Panc1 (cell line): ENCODE measurements around the gene TOB2. TPM values are rescaled to one million over a fixed set of nuclear protein-coding genes. Genes with fewer than 3 reads are reported as not detected.

Experiments
- ATAC-seq: fragments of 200-7000 bp; cut with Tn5 transposase; 2 replicates; pipeline ENCODE4 v1.9.1; 2020; ENCODE audit warnings: mild to moderate bottlenecking, moderate library complexity
- BruUV-seq: library from RNA; stranded (reverse); fragments of 400-500 nt; replicated peaks from 2 replicates; lab custom pipeline; 2021; lab: Mats Ljungman, UMichigan
- CTCF ChIA-PET: fragments of 300-600 bp; sonication (Branson Sonifier 250); formaldehyde crosslinking; loops from one replicate; lab custom pipeline; 2022; ENCODE audit warnings: antibody characterized with exemption; lab: Charles Lee
- POLR2A ChIA-PET: fragments of 300-600 bp; sonication (Branson Sonifier 250); formaldehyde crosslinking; loops from one replicate; lab custom pipeline; 2022; ENCODE audit warnings: antibody characterized with exemption; lab: Charles Lee
- DNase-seq: peaks from one replicate; pipeline ENCODE4 v3.0.0-alpha.2; 2010; ENCODE audit warnings: low read depth, low spot score
- H3K27ac ChIP-seq: 2 replicates; pipeline ENCODE4 v1.5.1; 2011; ENCODE audit warnings: mild to moderate bottlenecking, low read length, inconsistent platforms
- H3K27me3 ChIP-seq: fragments of 200-500 bp; sonication (Bioruptor generic); 2 replicates; pipeline ENCODE4 v1.6.0; 2014; ENCODE audit warnings: low read length, inconsistent platforms; ENCODE audit not compliant: control insufficient read depth, insufficient read depth
- H3K36me3 ChIP-seq: fragments of 200-500 bp; sonication (Bioruptor generic); 2 replicates; pipeline ENCODE4 v1.5.1; 2014; ENCODE audit warnings: inconsistent platforms, mild to moderate bottlenecking, low read length, moderate library complexity; ENCODE audit not compliant: control insufficient read depth, insufficient read depth
- H3K4me1 ChIP-seq: 2 replicates; pipeline ENCODE4 v1.5.1; 2011; ENCODE audit warnings: inconsistent platforms, mild to moderate bottlenecking, low read length, moderate library complexity; ENCODE audit not compliant: control insufficient read depth, insufficient read depth
- H3K4me3 ChIP-seq, 2 experiments: 2 replicates each; pipeline ENCODE4 v1.5.1; 2011 to 2012; ENCODE audit warnings: low read depth in 2 of 2, low read length in 2 of 2, mild to moderate bottlenecking in 2 of 2, inconsistent platforms in 1 of 2, moderate library complexity in 1 of 2
- H3K9me3 ChIP-seq: fragments of 200-500 bp; sonication (Bioruptor generic); 2 replicates; pipeline ENCODE4 v1.5.1; 2014; ENCODE audit warnings: low read depth, mild to moderate bottlenecking, inconsistent platforms, low read length, moderate library complexity; ENCODE audit not compliant: control insufficient read depth, insufficient read depth
- POLR2AphosphoS5 ChIP-seq: IDR thresholded peaks from 2 replicates; pipeline ENCODE4 v1.6.1; 2012; ENCODE audit warnings: mild to moderate bottlenecking, low read depth, low read length, moderate library complexity
- REST ChIP-seq, 2 experiments: IDR thresholded peaks; 2 replicates each; pipeline ENCODE4 v1.6.1; 2011 to 2012; ENCODE audit warnings: low read depth in 2 of 2, control low read depth in 1 of 2, low read length in 1 of 2, mild to moderate bottlenecking in 1 of 2, moderate library complexity in 1 of 2; ENCODE audit not compliant: insufficient read depth in 1 of 2
- SIN3A ChIP-seq: IDR thresholded peaks from 2 replicates; pipeline ENCODE4 v1.6.1; 2012; ENCODE audit warnings: low read depth, mild to moderate bottlenecking, low read length, moderate library complexity, borderline replicate concordance; ENCODE audit not compliant: insufficient read depth
- TCF7L2 ChIP-seq: IDR thresholded peaks from 2 replicates; pipeline ENCODE4 v1.6.1; 2011; ENCODE audit warnings: mild to moderate bottlenecking, low read depth, low read length, inconsistent platforms
- in situ Hi-C: cut with HindIII; loops from 2 replicates; pipeline ENCODE4 v1.10.0; 2016; ENCODE audit warnings: low sequenced_read_pairs, low pct_unique_long_range_greater_than_20kb
- intact Hi-C: fragments of 100-400 bp; cut with micrococcal nuclease; formaldehyde crosslinking; loops from one replicate; pipeline ENCODE4 v1.10.0; 2022; ENCODE audit not compliant: unreplicated experiment
- total RNA-seq: library from RNA; stranded (reverse); gene quantifications from one replicate; pipeline ENCODE4 v1.2.1, GENCODE V29; 2021; ENCODE audit not compliant: unreplicated experiment
- TF ChIP-seq, protein P1 (sequence below): fragments of 450-650 bp; IDR thresholded peaks from 2 replicates; pipeline ENCODE4 v1.5.1; 2017; ENCODE audit warnings: mild to moderate bottlenecking

Gene TOB2
- total RNA-seq, 1 experiment from 2014 or later: 43.6 TPM

DNA sequence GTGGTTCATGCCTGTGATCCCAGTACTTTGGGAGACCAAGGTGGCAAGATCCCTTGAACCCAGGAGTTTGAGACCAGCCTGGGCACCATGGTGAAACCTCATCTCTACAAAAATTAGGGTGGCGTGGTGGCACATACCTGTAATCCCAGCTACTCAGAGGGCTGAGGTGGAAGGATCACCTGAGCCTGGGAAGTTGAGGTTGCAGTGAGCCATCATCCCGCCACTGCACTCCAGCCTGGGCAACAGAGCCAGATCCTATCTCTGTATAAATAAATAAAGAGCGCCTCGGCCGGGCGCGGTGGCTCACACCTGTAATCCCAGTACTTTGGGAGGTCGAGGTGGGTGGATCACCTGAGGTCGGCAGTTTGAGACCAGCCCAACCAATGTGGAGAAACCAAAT is 27.9 kb downstream of the TOB2 start:
- in situ Hi-C loops (no loop called here), intact Hi-C loops (no loop called here)
- ChIA-PET POLR2A (no interaction called here), CTCF (interaction anchor here (0.7 kb wide), 1 partner anchor 508 kb away, joined by 6 read pairs; the partner anchor contains the start of gene TNFRSF13C)
- no TSS peak for BruUV-seq
- Histone ChIP-seq H3K36me3 (no peaks in the 10 kb centered on the region; the same call in 1 of the 2 replicates), H3K27ac (no peak overlapping the region), H3K9me3 (no peaks in the 10 kb centered on the region), H3K4me3 (no peak overlapping the region), H3K27me3 (no peaks in the 10 kb centered on the region), H3K4me1 (peaks cover 6% of the 10 kb centered on the region)
- ATAC-seq (no peak), DNase-seq (no peak)
- TF ChIP-seq, protein P1, sequence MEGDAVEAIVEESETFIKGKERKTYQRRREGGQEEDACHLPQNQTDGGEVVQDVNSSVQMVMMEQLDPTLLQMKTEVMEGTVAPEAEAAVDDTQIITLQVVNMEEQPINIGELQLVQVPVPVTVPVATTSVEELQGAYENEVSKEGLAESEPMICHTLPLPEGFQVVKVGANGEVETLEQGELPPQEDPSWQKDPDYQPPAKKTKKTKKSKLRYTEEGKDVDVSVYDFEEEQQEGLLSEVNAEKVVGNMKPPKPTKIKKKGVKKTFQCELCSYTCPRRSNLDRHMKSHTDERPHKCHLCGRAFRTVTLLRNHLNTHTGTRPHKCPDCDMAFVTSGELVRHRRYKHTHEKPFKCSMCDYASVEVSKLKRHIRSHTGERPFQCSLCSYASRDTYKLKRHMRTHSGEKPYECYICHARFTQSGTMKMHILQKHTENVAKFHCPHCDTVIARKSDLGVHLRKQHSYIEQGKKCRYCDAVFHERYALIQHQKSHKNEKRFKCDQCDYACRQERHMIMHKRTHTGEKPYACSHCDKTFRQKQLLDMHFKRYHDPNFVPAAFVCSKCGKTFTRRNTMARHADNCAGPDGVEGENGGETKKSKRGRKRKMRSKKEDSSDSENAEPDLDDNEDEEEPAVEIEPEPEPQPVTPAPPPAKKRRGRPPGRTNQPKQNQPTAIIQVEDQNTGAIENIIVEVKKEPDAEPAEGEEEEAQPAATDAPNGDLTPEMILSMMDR: no peak
- no peak for TF ChIP-seq POLR2AphosphoS5
- TF ChIP-seq SIN3A: no peak
- no peak for TF ChIP-seq TCF7L2
- TF ChIP-seq REST (IDR thresholded peaks at IDR 0.05; ENCODE audit: insufficient read depth in 1 of 2, low read depth in 2 of 2, low read length in 1 of 2): no peak

DNA sequence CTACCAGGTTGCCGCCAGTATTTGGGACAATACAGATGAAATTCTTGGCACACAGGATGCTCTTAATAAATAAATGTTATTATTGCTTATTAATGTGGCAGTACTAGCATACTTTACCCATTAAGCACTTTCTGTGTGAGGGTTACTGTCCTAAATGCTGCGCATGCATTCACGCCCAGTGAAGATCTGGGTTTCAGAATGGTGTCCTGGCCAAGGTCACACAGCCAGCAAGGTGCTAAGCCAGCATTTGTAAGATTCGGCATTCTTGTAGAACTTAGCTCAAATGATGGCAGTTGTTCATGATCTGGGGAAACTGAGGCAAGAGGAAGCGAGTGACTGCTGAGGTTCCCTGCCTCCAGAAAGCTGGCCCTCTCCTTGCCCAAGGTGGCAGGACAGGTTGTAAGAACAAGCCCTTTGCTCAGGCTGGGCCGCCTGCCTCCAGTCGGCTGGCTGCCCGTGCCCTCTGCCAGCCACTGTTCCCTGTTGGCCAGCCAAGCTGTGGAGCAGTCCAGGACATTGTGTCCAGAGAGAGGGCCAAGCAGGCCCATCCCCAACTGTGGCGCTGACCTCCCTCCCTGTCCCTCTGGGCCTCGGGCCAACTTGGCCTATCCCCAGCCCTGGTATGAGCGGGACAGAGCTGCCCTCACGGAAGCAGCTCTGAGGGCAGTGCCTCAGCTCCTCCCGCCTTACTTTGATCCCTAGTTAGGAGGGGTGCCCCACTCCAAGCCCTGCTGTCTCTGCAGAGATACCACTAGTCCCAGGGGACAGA is 28.8 kb downstream of the TOB2 start:
- POLR2A ChIA-PET: interaction anchor here (0.6 kb wide), 1 partner anchor 8 kb away, joined by 3 read pairs; no protein-coding TSS in a partner anchor

GRCh38 chr22:41415554-41415953 is 31.0 kb downstream of the TOB2 start:
- TSS peak; percentile 83 for BruUV-seq

More for the DNA sequence above, 28.8 kb downstream of the TOB2 start:
- no peak for ATAC-seq
- Histone ChIP-seq H3K4me3 (no peak overlapping the region), H3K4me1 (peaks cover 6% of the 10 kb centered on the region), H3K27ac (no peak overlapping the region), H3K27me3 (no peaks in the 10 kb centered on the region), H3K36me3 (no peaks in the 10 kb centered on the region; the same call in 1 of the 2 replicates), H3K9me3 (no peaks in the 10 kb centered on the region)
- intact Hi-C loops: no loop called here
- TF ChIP-seq POLR2AphosphoS5 (no peak), TCF7L2 (no peak)
- CTCF ChIA-PET: no interaction called here
- DNase-seq: no peak
- BruUV-seq: no TSS peak
- in situ Hi-C loops: no loop called here

More at GRCh38 chr22:41415554-41415953, 31.0 kb downstream of the TOB2 start:
- CTCF ChIA-PET: no interaction called here
- POLR2A ChIA-PET: no interaction called here
- Histone ChIP-seq H3K9me3 (no peaks in the 10 kb centered on the region), H3K27ac (no peak overlapping the region), H3K4me1 (peaks cover 16% of the 10 kb centered on the region), H3K27me3 (no peaks in the 10 kb centered on the region), H3K36me3 (no peaks in the 10 kb centered on the region; the same call in 1 of the 2 replicates), H3K4me3 (no peak overlapping the region)
- ATAC-seq (no peak), DNase-seq (no peak)
- TF ChIP-seq TCF7L2 (no peak), SIN3A (no peak), POLR2AphosphoS5 (no peak), REST (IDR thresholded peaks at IDR 0.05; ENCODE audit: insufficient read depth in 1 of 2, low read depth in 2 of 2, low read length in 1 of 2) (no peak)
- TF ChIP-seq, protein P1: no peak
- in situ Hi-C loops (no loop called here), intact Hi-C loops (no loop called here)
